SK-N-MC (cell line): ENCODE measurements around the gene BCL2L1.

Experiments
- DNase-seq: peaks from one replicate; pipeline ENCODE4 v3.0.0-alpha.2; 2011; ENCODE audit warnings: low read depth, low spot score
- H3K27ac ChIP-seq: fragments of 200-600 bp; sonication (generic); 2 replicates; pipeline ENCODE4 v1.5.1; 2016; ENCODE audit warnings: mixed run types
- H3K36me3 ChIP-seq: fragments of 200-600 bp; sonication (generic); 2 replicates; pipeline ENCODE4 v1.6.1; 2017; ENCODE audit warnings: antibody characterized with exemption, low read length, mixed read lengths; ENCODE audit not compliant: insufficient read depth
- H3K4me3 ChIP-seq: fragments of 200-600 bp; sonication (generic); 2 replicates; pipeline ENCODE4 v1.5.1; 2016
- H3K9ac ChIP-seq: fragments of 200-600 bp; sonication (generic); 2 replicates; pipeline ENCODE4 v1.8.0; 2017; ENCODE audit warnings: mixed run types, mixed read lengths; ENCODE audit not compliant: insufficient read length
- H3K9me3 ChIP-seq: fragments of 200-600 bp; sonication (generic); 2 replicates; pipeline ENCODE4 v1.6.1; 2017; ENCODE audit warnings: low read depth, mild to moderate bottlenecking, antibody characterized with exemption, low read length, moderate library complexity, mixed read lengths
- EZH2 ChIP-seq: fragments of 200-600 bp; sonication (generic); IDR thresholded peaks from one replicate; pipeline ENCODE4 v1.6.1; 2017; ENCODE audit warnings: antibody characterized with exemption
- FOXP2 ChIP-seq: optimal IDR thresholded peaks from 2 replicates; pipeline ENCODE3; 2011; ENCODE audit warnings: mild to moderate bottlenecking, moderate library complexity; ENCODE audit not compliant: insufficient read depth; ENCODE audit errors: extremely low read length, control extremely low read depth
- POLR2AphosphoS5 ChIP-seq: IDR thresholded peaks from 2 replicates; pipeline ENCODE4 v1.6.1; 2012; ENCODE audit warnings: mild to moderate bottlenecking, low read depth, low read length, borderline replicate concordance

Gene BCL2L1

DNA sequence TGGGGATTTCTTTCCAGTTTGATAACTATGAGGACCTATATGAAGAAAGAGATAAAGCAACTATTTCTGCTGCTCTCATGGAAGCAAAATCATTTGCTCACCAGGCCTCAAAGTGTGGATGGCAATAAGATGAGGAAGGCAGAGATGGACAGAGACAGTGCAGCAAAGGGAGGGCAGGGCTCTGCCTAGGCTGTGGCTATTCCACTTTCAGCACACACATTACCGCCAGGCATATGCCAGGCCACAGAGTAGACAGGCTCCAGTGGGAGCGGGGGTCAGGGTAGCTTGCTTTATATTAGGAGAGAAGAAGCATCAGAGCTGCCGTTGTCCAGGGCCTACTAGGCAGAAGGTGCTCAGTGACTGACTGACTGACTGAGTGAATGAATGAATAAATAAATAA is 40.9 kb downstream of the BCL2L1 start:
- Histone ChIP-seq H3K27ac (no peak overlapping the region), H3K4me3 (no peak overlapping the region), H3K9me3 (no peaks in the 10 kb centered on the region), H3K9ac (no peak overlapping the region), H3K36me3 (no peaks in the 10 kb centered on the region)
- no peak for TF ChIP-seq EZH2
- TF ChIP-seq POLR2AphosphoS5 = no peak
- no peak for TF ChIP-seq FOXP2
- no peak for DNase-seq

GRCh38 chr20:31681128-31681727 is 41.4 kb downstream of the BCL2L1 start:
- no peak overlapping the region for H3K4me3 ChIP-seq
- H3K9me3 ChIP-seq = no peaks in the 10 kb centered on the region
- H3K27ac ChIP-seq = no peak overlapping the region
- no peaks in the 10 kb centered on the region for H3K36me3 ChIP-seq
- no peak for DNase-seq
- no peak overlapping the region for H3K9ac ChIP-seq
- TF ChIP-seq POLR2AphosphoS5 = no peak
- TF ChIP-seq FOXP2 = no peak
- TF ChIP-seq EZH2 = no peak

- Histone ChIP-seq H3K9me3 (no peaks in the 10 kb centered on the region), H3K4me3 (no peak overlapping the region), H3K27ac (no peak overlapping the region), H3K9ac (no peak overlapping the region), H3K36me3 (no peaks in the 10 kb centered on the region)
- no peak for DNase-seq
- TF ChIP-seq EZH2 (no peak), POLR2AphosphoS5 (no peak), FOXP2 (no peak)
Measured at GRCh38 chr20:31680286-31681127, 42.2 kb downstream of the BCL2L1 start.

GRCh38 chr20:31679357-31680285 is 43.0 kb downstream of the BCL2L1 start:
- no peak overlapping the region for H3K9ac ChIP-seq
- TF ChIP-seq POLR2AphosphoS5 = no peak
- TF ChIP-seq EZH2 = no peak
- TF ChIP-seq FOXP2 = no peak

DNA sequence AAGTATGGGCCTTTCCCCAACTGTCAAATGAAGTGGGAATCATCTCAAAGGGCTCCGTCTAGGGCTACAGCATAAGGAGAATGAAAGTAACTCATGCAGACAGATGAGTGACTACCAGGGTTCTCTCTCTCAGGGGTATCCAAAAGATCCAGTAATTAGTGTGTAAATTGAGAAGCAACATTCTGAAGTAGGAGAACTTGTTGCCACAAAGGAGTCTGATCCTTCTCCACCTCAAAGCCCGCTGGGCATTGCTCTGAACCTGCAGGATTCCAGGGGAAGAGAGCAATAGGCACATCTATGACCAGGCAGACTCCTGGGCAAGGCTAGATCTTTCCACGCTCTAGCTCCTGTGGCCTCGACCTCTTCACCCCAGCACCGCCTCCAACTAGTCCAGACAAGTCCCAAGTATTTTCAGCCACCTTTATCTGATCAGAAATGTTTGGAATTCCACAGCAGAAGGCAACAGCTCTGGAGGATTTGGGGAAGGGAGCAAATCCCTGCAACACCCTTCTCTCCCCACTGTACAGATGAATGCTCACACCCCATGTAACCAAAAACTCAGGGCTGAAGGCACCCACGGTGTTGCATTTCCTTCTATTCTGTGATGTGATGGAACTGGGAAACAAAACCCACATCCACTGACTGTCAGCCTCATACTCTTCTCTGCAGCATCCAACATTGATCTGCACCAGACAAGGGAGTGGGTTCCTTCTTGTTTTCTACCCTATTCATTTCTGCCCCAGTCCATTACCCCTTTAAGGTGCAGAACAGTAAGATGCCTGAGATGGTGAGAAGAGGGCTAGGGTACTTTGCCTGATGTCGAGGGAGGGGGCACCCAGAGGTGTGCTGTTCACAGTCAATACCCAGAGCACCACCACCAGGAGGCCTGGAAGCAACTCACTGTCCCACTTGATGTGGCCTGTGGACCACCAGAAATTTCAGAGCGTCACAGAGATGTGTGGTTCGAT is 44.0 kb downstream of the BCL2L1 start:
- H3K27ac ChIP-seq = no peak overlapping the region
- no peak overlapping the region for H3K9ac ChIP-seq
- H3K36me3 ChIP-seq = no peaks in the 10 kb centered on the region
- DNase-seq = no peak
- no peak for TF ChIP-seq FOXP2
- no peak for TF ChIP-seq EZH2
- TF ChIP-seq POLR2AphosphoS5 = no peak
- H3K9me3 ChIP-seq = no peaks in the 10 kb centered on the region
- no peak overlapping the region for H3K4me3 ChIP-seq

More at GRCh38 chr20:31679357-31680285, 43.0 kb downstream of the BCL2L1 start:
- Histone ChIP-seq H3K27ac (no peak overlapping the region), H3K36me3 (no peaks in the 10 kb centered on the region), H3K4me3 (no peak overlapping the region), H3K9me3 (no peaks in the 10 kb centered on the region)
- DNase-seq = no peak

GRCh38 chr20:31677553-31678260 is 45.0 kb downstream of the BCL2L1 start:
- Histone ChIP-seq H3K27ac (no peak overlapping the region), H3K36me3 (no peaks in the 10 kb centered on the region), H3K4me3 (no peak overlapping the region), H3K9ac (no peak overlapping the region), H3K9me3 (no peaks in the 10 kb centered on the region)
- no peak for DNase-seq
- TF ChIP-seq EZH2 = no peak
- no peak for TF ChIP-seq FOXP2
- TF ChIP-seq POLR2AphosphoS5 = no peak

GRCh38 chr20:31676609-31676989 is 46.1 kb downstream of the BCL2L1 start:
- no peaks in the 10 kb centered on the region for H3K9me3 ChIP-seq
- no peak overlapping the region for H3K4me3 ChIP-seq
- DNase-seq = no peak
- TF ChIP-seq EZH2 (no peak), FOXP2 (no peak), POLR2AphosphoS5 (no peak)
- H3K27ac ChIP-seq = no peak overlapping the region
- H3K36me3 ChIP-seq = no peaks in the 10 kb centered on the region
- H3K9ac ChIP-seq = no peak overlapping the region
